ENCODE data around the gene TLX2. TPM values are rescaled to one million over a fixed set of nuclear protein-coding genes. Genes with fewer than 3 reads are reported as not detected.
"Not testable (repeated sequence)": the region's sequence is repeated elsewhere in the genome, so short reads cannot be mapped to it uniquely, and the experiment has no call there.

The TLX2 gene
- total RNA-seq: 1 to 10 TPM; 1.4 to 2.4 TPM

- ATAC-seq (replicated peaks in 1 of 2): peak; percentile 22 to 27
- peaks cover 76% of the 10 kb centered on the region for H3K27me3 Mint-ChIP-seq (ENCODE audit: low read depth)
- no peak within 1 kb of the TSS for H3K27ac Mint-ChIP-seq
- DNase-seq: peak in 1 of 2 donors; percentile 29
- H3K4me3 Mint-ChIP-seq: peak within 1 kb of the TSS; percentile 71 to 86
- H3K4me1 Mint-ChIP-seq (ENCODE audit: low read depth): peaks cover 26% of the 10 kb centered on the region
- H3K36me3 Mint-ChIP-seq (ENCODE audit: insufficient read depth in 2 of 2): peaks cover 3 to 7% of the 10 kb centered on the region in 2 donors
- H3K9me3 Mint-ChIP-seq: no peaks in the 10 kb centered on the region
These were observed at the start of gene TLX2 for GRCh38 chr2:74514368-74515270. TSS of gene TLX2 (plus strand) at chr2:74514450. CDS start at chr2:74514807, 357 bp downstream.

DNA sequence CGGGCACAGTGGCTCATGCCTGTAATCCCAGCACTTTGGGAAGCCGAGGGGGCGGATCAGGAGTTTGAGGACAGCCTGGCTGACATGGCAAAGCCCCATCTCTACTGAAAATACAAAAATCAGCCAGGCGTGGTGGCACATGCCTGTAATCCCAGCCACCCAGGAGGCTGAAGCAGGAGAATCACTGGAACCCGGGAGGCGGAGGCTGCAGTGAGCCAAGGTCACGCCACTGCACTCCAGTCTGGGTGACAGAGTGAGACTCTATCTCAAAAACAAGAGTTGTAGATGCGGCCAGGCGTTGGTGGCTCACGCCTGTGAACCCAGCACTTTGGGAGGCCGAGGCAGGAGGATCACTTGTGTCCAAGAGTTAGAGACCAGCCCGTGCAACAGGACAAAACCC, 43.5 kb upstream of the TLX2 start:
- peaks cover 33% of the 10 kb centered on the region for H3K4me1 Mint-ChIP-seq (ENCODE audit: low read depth)
- peak overlapping the region; percentile 56 to 75 for H3K4me3 Mint-ChIP-seq
- not testable (repeated sequence) for H3K9me3 Mint-ChIP-seq; ATAC-seq (replicated peaks in 1 of 2); H3K27me3 Mint-ChIP-seq (ENCODE audit: low read depth); H3K27ac Mint-ChIP-seq; H3K36me3 Mint-ChIP-seq (ENCODE audit: insufficient read depth in 2 of 2); DNase-seq

GRCh38 chr2:74471332-74472065, 42.8 kb upstream of the TLX2 start:
- H3K4me1 Mint-ChIP-seq (ENCODE audit: low read depth): peaks cover 26% of the 10 kb centered on the region
- peak overlapping the region; percentile 96 for H3K27ac Mint-ChIP-seq
- H3K27me3 Mint-ChIP-seq (ENCODE audit: low read depth): no peaks in the 10 kb centered on the region
- no peaks in the 10 kb centered on the region for H3K9me3 Mint-ChIP-seq
- DNase-seq: no peak
- peak; percentile 1 to 3 for ATAC-seq (replicated peaks in 1 of 2)
- peaks cover 0 to 8% of the 10 kb centered on the region in 2 donors for H3K36me3 Mint-ChIP-seq (ENCODE audit: insufficient read depth in 2 of 2)
- peak overlapping the region; percentile 99 to 100 for H3K4me3 Mint-ChIP-seq

DNA sequence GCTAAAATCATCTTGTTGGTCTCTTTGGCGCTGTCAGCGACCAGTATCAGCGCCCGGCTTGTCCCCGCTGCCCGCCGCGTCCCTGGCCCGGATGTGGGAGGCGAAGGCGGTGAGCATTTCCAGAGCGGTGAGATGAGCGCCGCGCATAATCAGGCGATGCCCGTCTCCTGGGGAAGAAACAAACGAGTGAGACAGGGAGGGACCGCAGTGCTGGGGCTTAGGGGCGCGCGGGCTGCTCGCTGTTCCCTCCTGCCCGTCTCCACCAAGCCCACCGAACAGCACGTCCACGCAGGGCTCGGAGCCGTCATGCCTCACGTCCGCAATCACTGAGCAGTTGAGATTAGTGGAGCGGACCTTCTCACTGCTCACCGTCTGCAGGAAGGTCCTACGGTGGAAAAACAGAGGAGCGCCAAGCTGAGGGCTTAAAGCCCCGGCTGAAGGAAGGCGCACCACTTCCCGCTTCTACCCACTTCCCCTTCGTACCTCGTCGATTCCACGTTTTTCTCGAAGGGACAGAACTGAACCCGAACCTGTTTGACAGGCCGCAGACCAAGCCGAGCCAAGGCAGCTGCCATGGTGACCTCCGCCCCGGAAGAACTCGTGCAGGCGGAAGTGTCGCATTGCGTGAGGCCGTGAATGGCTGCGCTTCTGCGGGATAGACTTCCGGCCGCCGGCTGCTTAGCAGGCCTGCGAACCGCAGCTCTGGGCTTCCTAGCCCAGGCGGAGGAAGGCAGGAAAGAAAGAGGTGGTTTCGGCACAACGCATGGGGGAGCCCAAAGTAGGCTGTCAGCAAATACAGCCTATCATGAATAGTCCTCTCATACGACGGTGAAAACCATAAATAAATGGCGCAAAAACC, 41.9 kb upstream of the TLX2 start, which contains the start of gene MRPL53:
TSS of gene MRPL53 (minus strand) at position 595 of the 859 bp plus-strand sequence. CDS start at position 575, 20 bp downstream.
- H3K27ac Mint-ChIP-seq: peak within 1 kb of the TSS; percentile 96
- peak within 1 kb of the TSS; percentile 99 to 100 for H3K4me3 Mint-ChIP-seq
- H3K9me3 Mint-ChIP-seq: no peaks in the 10 kb centered on the region
- peaks cover 26% of the 10 kb centered on the region for H3K4me1 Mint-ChIP-seq (ENCODE audit: low read depth)
- peaks cover 0 to 8% of the 10 kb centered on the region in 2 donors for H3K36me3 Mint-ChIP-seq (ENCODE audit: insufficient read depth in 2 of 2)
- ATAC-seq (replicated peaks in 1 of 2) (peak; percentile 95 to 96), DNase-seq (peak; percentile 96 to 98)
- H3K27me3 Mint-ChIP-seq (ENCODE audit: low read depth): no peaks in the 10 kb centered on the region

GRCh38 chr2:74472945-74473258, 41.3 kb upstream of the TLX2 start:
- no peaks in the 10 kb centered on the region for H3K27me3 Mint-ChIP-seq (ENCODE audit: low read depth)
- peak overlapping the region; percentile 99 to 100 for H3K4me3 Mint-ChIP-seq
- H3K36me3 Mint-ChIP-seq (ENCODE audit: insufficient read depth in 2 of 2): peaks cover 0 to 8% of the 10 kb centered on the region in 2 donors
- peak overlapping the region; percentile 96 for H3K27ac Mint-ChIP-seq
- H3K4me1 Mint-ChIP-seq (ENCODE audit: low read depth): peaks cover 26% of the 10 kb centered on the region
- no peak for ATAC-seq (replicated peaks in 1 of 2)
- DNase-seq: no peak
- no peaks in the 10 kb centered on the region for H3K9me3 Mint-ChIP-seq

DNA sequence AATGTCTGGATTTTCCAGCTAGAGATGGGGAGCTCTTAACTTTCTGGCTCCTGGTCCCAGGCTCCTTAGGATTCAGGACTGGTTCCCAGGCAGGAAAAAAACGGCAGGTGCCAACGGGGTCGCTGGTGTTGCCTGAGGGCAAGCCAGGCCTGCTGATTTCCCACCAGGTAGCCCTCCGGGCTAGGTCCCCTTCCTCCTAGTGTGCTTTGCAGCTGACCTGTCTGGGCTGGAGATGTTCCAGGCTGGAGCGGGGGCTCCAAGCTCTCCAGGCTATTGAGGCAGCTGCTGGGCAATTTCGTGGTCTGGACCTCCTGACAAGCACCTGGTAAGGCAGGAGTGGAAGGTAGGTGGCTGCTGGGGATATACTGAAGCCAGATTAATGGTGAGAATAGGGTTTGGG, 39.8 kb upstream of the TLX2 start:
- ATAC-seq (replicated peaks in 1 of 2) (no peak), DNase-seq (no peak)
- Mint-ChIP-seq H3K4me1 (ENCODE audit: low read depth) (peaks cover 33% of the 10 kb centered on the region), H3K9me3 (no peaks in the 10 kb centered on the region), H3K27ac (no peak overlapping the region), H3K27me3 (ENCODE audit: low read depth) (no peaks in the 10 kb centered on the region), H3K4me3 (peak overlapping the region; percentile 17 to 25), H3K36me3 (ENCODE audit: insufficient read depth in 2 of 2) (peaks cover 0 to 13% of the 10 kb centered on the region in 2 donors)

GRCh38 chr2:74474899-74475298, 39.4 kb upstream of the TLX2 start:
- Mint-ChIP-seq H3K4me3 (no peak overlapping the region), H3K4me1 (ENCODE audit: low read depth) (peaks cover 33% of the 10 kb centered on the region), H3K36me3 (ENCODE audit: insufficient read depth in 2 of 2) (peaks cover 0 to 16% of the 10 kb centered on the region in 2 donors), H3K27ac (no peak overlapping the region), H3K27me3 (ENCODE audit: low read depth) (no peaks in the 10 kb centered on the region), H3K9me3 (no peaks in the 10 kb centered on the region)
- ATAC-seq (replicated peaks in 1 of 2) (no peak), DNase-seq (no peak)

DNA sequence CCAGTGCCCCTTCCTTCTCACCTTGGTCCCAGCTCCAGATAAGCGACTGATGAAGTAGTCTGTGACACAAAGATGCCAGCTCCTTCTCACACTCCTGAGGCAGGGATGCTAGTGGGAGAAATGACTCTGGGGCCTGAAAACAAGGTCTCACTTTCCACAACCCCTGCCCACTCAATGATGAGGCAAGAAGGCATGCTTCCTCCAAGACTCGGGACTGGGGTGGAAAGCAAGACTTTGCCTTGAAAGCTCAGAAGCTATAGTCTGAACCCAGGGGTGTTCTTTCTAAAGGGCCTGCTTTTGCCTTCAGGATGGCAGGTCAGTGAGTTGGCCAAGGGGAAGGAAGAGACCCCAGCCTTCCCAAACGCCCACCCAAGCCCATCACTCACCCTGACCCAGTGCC, 32.8 kb upstream of the TLX2 start:
- ATAC-seq (replicated peaks in 1 of 2): no peak
- Mint-ChIP-seq H3K27ac (no peak overlapping the region), H3K9me3 (no peaks in the 10 kb centered on the region), H3K36me3 (ENCODE audit: insufficient read depth in 2 of 2) (peaks cover 2 to 23% of the 10 kb centered on the region in 2 donors), H3K4me1 (ENCODE audit: low read depth) (peaks cover 44% of the 10 kb centered on the region), H3K27me3 (ENCODE audit: low read depth) (no peaks in the 10 kb centered on the region), H3K4me3 (peak overlapping the region; percentile 92 to 96)
- no peak for DNase-seq

DNA sequence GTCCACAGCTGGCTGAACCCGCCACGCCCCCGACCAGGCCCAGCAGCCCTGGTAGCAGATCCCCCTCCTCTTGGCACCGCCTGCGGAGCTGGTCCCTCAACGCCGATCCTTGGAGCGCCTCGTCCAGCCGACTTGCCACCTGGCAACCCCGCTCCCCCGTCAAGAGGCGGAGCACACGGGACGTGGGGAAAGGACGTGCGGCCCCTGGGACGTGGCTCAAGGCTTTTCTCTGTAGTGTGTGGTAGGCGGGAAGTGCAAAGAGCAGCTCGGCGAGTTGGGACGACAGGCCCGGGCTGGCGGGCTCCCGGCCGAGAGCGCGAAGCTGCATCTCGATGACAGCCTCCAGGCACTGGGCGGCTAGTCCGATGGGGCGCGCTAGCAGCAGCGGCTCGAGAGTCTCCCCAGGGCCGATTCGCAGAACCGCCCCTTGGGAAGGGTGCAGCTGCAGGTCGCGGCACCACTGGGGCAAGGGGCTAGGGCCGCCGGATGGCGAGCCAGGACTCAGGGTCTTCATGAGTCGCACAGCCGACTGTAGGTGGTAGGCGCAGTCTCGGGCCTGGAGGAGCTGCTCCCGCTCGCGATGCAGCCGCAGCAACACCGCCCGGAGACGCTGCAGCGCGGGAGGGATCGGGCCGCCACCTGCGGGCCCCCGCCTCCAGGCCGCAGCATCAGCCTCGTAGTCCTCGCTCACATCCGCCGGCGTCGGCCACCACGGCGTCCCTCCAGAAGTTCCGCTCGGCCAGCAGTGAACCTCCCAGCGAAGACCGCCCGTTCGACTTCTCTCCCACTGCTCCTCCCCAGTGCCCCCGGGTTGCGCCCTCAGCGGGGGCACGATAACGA, 32.1 kb upstream of the TLX2 start:
- H3K9me3 Mint-ChIP-seq: no peaks in the 10 kb centered on the region
- H3K4me3 Mint-ChIP-seq: peak overlapping the region; percentile 92 to 96
- no peaks in the 10 kb centered on the region for H3K27me3 Mint-ChIP-seq (ENCODE audit: low read depth)
- peak; percentile 65 for ATAC-seq (replicated peaks in 1 of 2)
- peaks cover 2 to 26% of the 10 kb centered on the region in 2 donors for H3K36me3 Mint-ChIP-seq (ENCODE audit: insufficient read depth in 2 of 2)
- DNase-seq: peak; percentile 73 to 74
- H3K27ac Mint-ChIP-seq: peak overlapping the region; percentile 97
- H3K4me1 Mint-ChIP-seq (ENCODE audit: low read depth): peaks cover 44% of the 10 kb centered on the region

- H3K27ac Mint-ChIP-seq: peak within 1 kb of the TSS; percentile 97
These were observed 31.2 kb upstream of the TLX2 start, which contains the start of the genes CCDC142 and TTC31 for GRCh38 chr2:74482801-74483674. TSS of gene CCDC142 (minus strand) at chr2:74482998. CDS start at chr2:74482837, 161 bp downstream. TSS of gene TTC31 (plus strand) at chr2:74483081. CDS start at chr2:74483096, 15 bp downstream.

DNA sequence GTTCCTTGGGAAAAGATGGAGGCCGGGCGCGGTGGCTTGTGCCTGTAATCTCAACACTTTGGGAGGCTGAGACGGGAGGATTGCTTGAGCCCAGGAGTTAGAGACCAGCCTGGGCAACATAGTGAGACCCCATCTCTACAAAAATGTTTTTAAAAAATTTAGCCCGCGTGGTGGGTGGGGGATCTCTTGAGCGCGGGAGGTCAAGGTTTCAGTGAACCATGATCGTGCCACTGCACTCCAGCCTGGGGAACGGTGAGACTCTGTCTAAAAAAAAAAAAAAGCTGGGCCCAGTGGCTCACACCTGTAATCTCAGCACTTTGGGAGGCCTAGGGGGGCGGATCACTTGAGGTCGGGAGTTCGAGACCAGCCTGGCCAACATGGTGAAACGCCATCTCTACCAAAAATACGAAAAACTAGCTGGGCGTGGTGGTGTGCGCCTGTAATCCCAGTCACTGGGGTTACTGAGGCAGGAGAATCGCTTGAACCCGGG, 30.5 kb upstream of the TLX2 start:
- H3K4me1 Mint-ChIP-seq (ENCODE audit: low read depth): peaks cover 44% of the 10 kb centered on the region
- H3K9me3 Mint-ChIP-seq; DNase-seq; H3K27me3 Mint-ChIP-seq (ENCODE audit: low read depth); ATAC-seq (replicated peaks in 1 of 2): not testable (repeated sequence)
- H3K36me3 Mint-ChIP-seq (ENCODE audit: insufficient read depth in 2 of 2): peaks cover 2 to 26% of the 10 kb centered on the region in 2 donors
- peak overlapping the region; percentile 97 for H3K27ac Mint-ChIP-seq
- peak overlapping the region; percentile 92 to 96 for H3K4me3 Mint-ChIP-seq

More at GRCh38 chr2:74482801-74483674, 31.2 kb upstream of the TLX2 start, which contains the start of the genes CCDC142 and TTC31:
- no peaks in the 10 kb centered on the region for H3K9me3 Mint-ChIP-seq
- H3K4me3 Mint-ChIP-seq: peak within 1 kb of the TSS; percentile 92 to 96
- H3K27me3 Mint-ChIP-seq (ENCODE audit: low read depth): no peaks in the 10 kb centered on the region
- peaks cover 44% of the 10 kb centered on the region for H3K4me1 Mint-ChIP-seq (ENCODE audit: low read depth)
- ATAC-seq (replicated peaks in 1 of 2) (peak; percentile 93 to 94), DNase-seq (peak; percentile 93 to 96)
- peaks cover 2 to 26% of the 10 kb centered on the region in 2 donors for H3K36me3 Mint-ChIP-seq (ENCODE audit: insufficient read depth in 2 of 2)
